BLaER1 (cell line): ENCODE data around the gene PCDH15.

Source experiments
- H3K27ac ChIP-seq: shearing (Covaris generic); formaldehyde crosslinking; 2 replicates; pipeline ENCODE4 v1.8.1; 2022
- H3K27me3 ChIP-seq: shearing (Covaris generic); formaldehyde crosslinking; 2 replicates; pipeline ENCODE4 v1.8.1; 2022
- H3K36me3 ChIP-seq: shearing (Covaris generic); formaldehyde crosslinking; 2 replicates; pipeline ENCODE4 v1.8.1; 2022
- H3K4me1 ChIP-seq: shearing (Covaris generic); formaldehyde crosslinking; 2 replicates; pipeline ENCODE4 v1.8.1; 2022
- H3K4me2 ChIP-seq: shearing (Covaris generic); formaldehyde crosslinking; 2 replicates; pipeline ENCODE4 v1.8.1; 2022
- H3K4me3 ChIP-seq: shearing (Covaris generic); formaldehyde crosslinking; 2 replicates; pipeline ENCODE4 v1.8.1; 2022
- H3K9ac ChIP-seq: shearing (Covaris generic); formaldehyde crosslinking; 2 replicates; pipeline ENCODE4 v1.8.1; 2022
- H3K9me3 ChIP-seq: shearing (Covaris generic); formaldehyde crosslinking; 2 replicates; pipeline ENCODE4 v1.8.1; 2022
- H4K20me1 ChIP-seq: shearing (Covaris generic); formaldehyde crosslinking; 2 replicates; pipeline ENCODE4 v1.8.1; 2022
- Cebpa-rat ChIP-seq: shearing (Covaris generic); IDR thresholded peaks from 2 replicates; pipeline ENCODE4 v1.8.1; 2022

PCDH15 gene

GRCh38 chr10:53918755-53919154 lies 882.3 kb downstream of the PCDH15 start:
- no peak overlapping the region for H3K4me2 ChIP-seq
- no peaks in the 10 kb centered on the region for H4K20me1 ChIP-seq
- TF ChIP-seq Cebpa-rat, result no peak
- no peaks in the 10 kb centered on the region for H3K4me1 ChIP-seq
- H3K9ac ChIP-seq, result no peak overlapping the region
- H3K27ac ChIP-seq, result no peak overlapping the region
- no peaks in the 10 kb centered on the region for H3K9me3 ChIP-seq
- H3K4me3 ChIP-seq, result no peak overlapping the region
- H3K36me3 ChIP-seq, result no peaks in the 10 kb centered on the region
- H3K27me3 ChIP-seq, result no peaks in the 10 kb centered on the region

DNA sequence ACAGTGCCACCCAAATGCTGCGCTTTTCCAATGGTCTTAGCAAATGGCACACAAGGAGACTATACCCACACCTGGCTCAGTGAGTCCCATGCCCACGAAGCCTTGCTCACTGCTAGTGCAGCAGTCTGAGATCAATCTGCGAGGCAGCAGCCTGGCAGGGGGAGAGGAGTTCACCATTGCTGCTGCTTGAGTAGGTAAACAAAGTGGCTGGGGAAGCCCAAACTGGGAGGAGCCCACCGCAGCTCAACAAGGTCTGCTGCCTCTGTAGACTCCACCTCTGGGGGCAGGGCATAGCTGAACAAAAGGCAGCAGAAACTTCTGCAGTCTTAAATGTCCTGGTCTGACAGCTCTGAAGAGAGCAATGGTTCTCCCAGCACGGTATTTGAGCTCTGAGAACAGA lies 891.2 kb downstream of the PCDH15 start:
- Histone ChIP-seq H4K20me1 (no peaks in the 10 kb centered on the region), H3K27ac (no peak overlapping the region), H3K4me2 (no peak overlapping the region), H3K36me3 (no peaks in the 10 kb centered on the region), H3K9ac (no peak overlapping the region), H3K9me3 (0 out of 2 replicates have a peak, but pooled peaks cover 6% of the 10 kb centered on the region), H3K27me3 (no peaks in the 10 kb centered on the region), H3K4me1 (no peaks in the 10 kb centered on the region), H3K4me3 (no peak overlapping the region)
- no peak for TF ChIP-seq Cebpa-rat

- Histone ChIP-seq H3K9me3 (no peaks in the 10 kb centered on the region), H3K27me3 (no peaks in the 10 kb centered on the region), H3K4me3 (no peak overlapping the region), H4K20me1 (no peaks in the 10 kb centered on the region), H3K36me3 (no peaks in the 10 kb centered on the region), H3K4me2 (no peak overlapping the region), H3K4me1 (no peaks in the 10 kb centered on the region), H3K27ac (no peak overlapping the region), H3K9ac (no peak overlapping the region)
- no peak for TF ChIP-seq Cebpa-rat
Observed at GRCh38 chr10:53904506-53905241, 896.4 kb downstream of the PCDH15 start.

GRCh38 chr10:53903756-53904155 lies 897.3 kb downstream of the PCDH15 start:
- no peak overlapping the region for H3K4me3 ChIP-seq
- H3K27ac ChIP-seq, result no peak overlapping the region
- no peaks in the 10 kb centered on the region for H3K4me1 ChIP-seq
- no peak overlapping the region for H3K4me2 ChIP-seq
- no peaks in the 10 kb centered on the region for H3K9me3 ChIP-seq
- no peaks in the 10 kb centered on the region for H4K20me1 ChIP-seq
- no peaks in the 10 kb centered on the region for H3K27me3 ChIP-seq
- H3K9ac ChIP-seq, result no peak overlapping the region
- H3K36me3 ChIP-seq, result no peaks in the 10 kb centered on the region
- no peak for TF ChIP-seq Cebpa-rat

GRCh38 chr10:53899463-53900160 lies 901.4 kb downstream of the PCDH15 start:
- H3K4me2 ChIP-seq, result no peak overlapping the region
- no peak for TF ChIP-seq Cebpa-rat
- no peaks in the 10 kb centered on the region for H3K9me3 ChIP-seq

GRCh38 chr10:53898532-53898931 lies 902.5 kb downstream of the PCDH15 start:
- H3K36me3 ChIP-seq, result no peaks in the 10 kb centered on the region
- no peak for TF ChIP-seq Cebpa-rat
- no peak overlapping the region for H3K4me2 ChIP-seq

More at GRCh38 chr10:53899463-53900160, 901.4 kb downstream of the PCDH15 start:
- Histone ChIP-seq H3K9ac (no peak overlapping the region), H3K4me3 (no peak overlapping the region), H3K36me3 (no peaks in the 10 kb centered on the region), H3K27me3 (no peaks in the 10 kb centered on the region), H4K20me1 (no peaks in the 10 kb centered on the region), H3K4me1 (no peaks in the 10 kb centered on the region), H3K27ac (no peak overlapping the region)

GRCh38 chr10:53894145-53894544 lies 906.9 kb downstream of the PCDH15 start:
- Histone ChIP-seq H3K9me3 (no peaks in the 10 kb centered on the region), H3K27ac (no peak overlapping the region), H3K27me3 (no peaks in the 10 kb centered on the region), H4K20me1 (no peaks in the 10 kb centered on the region), H3K4me3 (no peak overlapping the region), H3K9ac (no peak overlapping the region), H3K4me2 (no peak overlapping the region), H3K4me1 (no peaks in the 10 kb centered on the region), H3K36me3 (no peaks in the 10 kb centered on the region)
- TF ChIP-seq Cebpa-rat, result no peak

More at GRCh38 chr10:53898532-53898931, 902.5 kb downstream of the PCDH15 start:
- Histone ChIP-seq H3K9me3 (no peaks in the 10 kb centered on the region), H3K27me3 (no peaks in the 10 kb centered on the region), H3K9ac (no peak overlapping the region), H4K20me1 (no peaks in the 10 kb centered on the region), H3K4me3 (no peak overlapping the region), H3K27ac (no peak overlapping the region), H3K4me1 (no peaks in the 10 kb centered on the region)

DNA sequence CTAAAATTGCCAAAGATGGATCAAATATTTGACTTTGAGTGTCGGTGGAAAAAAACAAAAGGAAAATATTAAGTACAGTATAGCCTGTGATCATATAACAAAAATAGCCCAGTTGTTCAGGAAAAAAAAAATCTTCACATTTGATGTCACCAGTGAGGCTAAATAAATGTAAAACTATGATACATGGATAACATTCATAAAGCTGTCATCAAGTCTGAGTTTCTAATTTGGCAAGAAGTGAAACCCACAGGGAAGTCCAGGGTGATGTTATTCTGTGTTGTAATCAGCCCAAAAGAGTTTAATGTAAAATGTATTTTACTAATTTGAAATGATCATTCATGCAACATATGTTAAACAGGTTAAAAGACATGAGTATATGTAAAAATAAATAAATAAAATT lies 908.0 kb downstream of the PCDH15 start:
- H3K9me3 ChIP-seq, result no peaks in the 10 kb centered on the region
- H3K36me3 ChIP-seq, result no peaks in the 10 kb centered on the region
- no peak overlapping the region for H3K4me2 ChIP-seq
- H4K20me1 ChIP-seq, result no peaks in the 10 kb centered on the region
- H3K4me1 ChIP-seq, result no peaks in the 10 kb centered on the region
- H3K27me3 ChIP-seq, result no peaks in the 10 kb centered on the region
- no peak for TF ChIP-seq Cebpa-rat
- no peak overlapping the region for H3K9ac ChIP-seq
- no peak overlapping the region for H3K27ac ChIP-seq
- H3K4me3 ChIP-seq, result no peak overlapping the region

GRCh38 chr10:53886325-53887300 lies 914.4 kb downstream of the PCDH15 start:
- Histone ChIP-seq H3K4me3 (no peak overlapping the region), H3K27me3 (no peaks in the 10 kb centered on the region), H3K36me3 (no peaks in the 10 kb centered on the region), H3K9me3 (no peaks in the 10 kb centered on the region), H4K20me1 (no peaks in the 10 kb centered on the region), H3K9ac (no peak overlapping the region), H3K4me1 (no peaks in the 10 kb centered on the region), H3K27ac (no peak overlapping the region), H3K4me2 (no peak overlapping the region)
- no peak for TF ChIP-seq Cebpa-rat

- Histone ChIP-seq H3K4me2 (no peak overlapping the region), H3K27me3 (no peaks in the 10 kb centered on the region), H3K4me3 (no peak overlapping the region), H3K36me3 (no peaks in the 10 kb centered on the region), H3K9me3 (no peaks in the 10 kb centered on the region), H3K27ac (no peak overlapping the region), H3K4me1 (no peaks in the 10 kb centered on the region), H4K20me1 (no peaks in the 10 kb centered on the region), H3K9ac (no peak overlapping the region)
- TF ChIP-seq Cebpa-rat, result no peak
Observed at GRCh38 chr10:53864846-53865245, 936.2 kb downstream of the PCDH15 start.
